ENCODE results near the gene FGF18. TPM values are rescaled to one million over a fixed set of nuclear protein-coding genes. Genes with fewer than 3 reads are reported as not detected.

Gene FGF18
- total RNA-seq, 1 donor from 2014 or later: 30.4 TPM

GRCh38 chr5:171437286-171437821 is 17.9 kb downstream of the FGF18 start:
- intact Hi-C loops (cut with micrococcal nuclease): no loop called here
- Histone ChIP-seq H3K27me3 (ENCODE audit: low read depth) (no peaks in the 10 kb centered on the region), H3K36me3 (no peaks in the 10 kb centered on the region), H3K4me1 (peaks cover 80% of the 10 kb centered on the region), H3K4me3 (no peak overlapping the region), H3K27ac (replicated peaks) (peak overlapping the region; percentile 46), H3K9me3 (replicated peaks) (no peaks in the 10 kb centered on the region)
- DNase-seq: no peak
- no peak for TF ChIP-seq CTCF (IDR thresholded peaks at IDR 0.05; ENCODE audit: borderline replicate concordance)

GRCh38 chr5:171438738-171439137 is 19.3 kb downstream of the FGF18 start:
- H3K27ac ChIP-seq (replicated peaks): peak overlapping the region; percentile 82
- no peaks in the 10 kb centered on the region for H3K36me3 ChIP-seq
- intact Hi-C loops (cut with micrococcal nuclease): no loop called here
- no peak for DNase-seq
- TF ChIP-seq CTCF (IDR thresholded peaks at IDR 0.05; ENCODE audit: borderline replicate concordance): no peak
- no peaks in the 10 kb centered on the region for H3K9me3 ChIP-seq (replicated peaks)
- peaks cover 75% of the 10 kb centered on the region for H3K4me1 ChIP-seq
- no peak overlapping the region for H3K4me3 ChIP-seq
- no peaks in the 10 kb centered on the region for H3K27me3 ChIP-seq (ENCODE audit: low read depth)

- no peaks in the 10 kb centered on the region for H3K36me3 ChIP-seq
- H3K4me1 ChIP-seq: peaks cover 87% of the 10 kb centered on the region
- intact Hi-C loops (cut with micrococcal nuclease): no loop called here
- H3K27me3 ChIP-seq (ENCODE audit: low read depth): no peaks in the 10 kb centered on the region
- DNase-seq: no peak
- no peaks in the 10 kb centered on the region for H3K9me3 ChIP-seq (replicated peaks)
- H3K4me3 ChIP-seq: peak overlapping the region; percentile 11
- peak overlapping the region; percentile 82 for H3K27ac ChIP-seq (replicated peaks)
- TF ChIP-seq CTCF (IDR thresholded peaks at IDR 0.05; ENCODE audit: borderline replicate concordance): no peak
Observed at GRCh38 chr5:171441246-171441791, 21.9 kb downstream of the FGF18 start.

- TF ChIP-seq CTCF (IDR thresholded peaks at IDR 0.05; ENCODE audit: borderline replicate concordance): no peak
- peak; percentile 51 for DNase-seq
- Histone ChIP-seq H3K27me3 (ENCODE audit: low read depth) (no peaks in the 10 kb centered on the region), H3K4me1 (peaks cover 76% of the 10 kb centered on the region), H3K27ac (replicated peaks) (peak overlapping the region; percentile 82), H3K9me3 (replicated peaks) (no peaks in the 10 kb centered on the region), H3K36me3 (no peaks in the 10 kb centered on the region), H3K4me3 (no peak overlapping the region)
- intact Hi-C loops (cut with micrococcal nuclease): no loop called here
Observed at GRCh38 chr5:171442287-171443042, 23.0 kb downstream of the FGF18 start.

- no peaks in the 10 kb centered on the region for H3K27me3 ChIP-seq (ENCODE audit: low read depth)
- intact Hi-C loops (cut with micrococcal nuclease): no loop called here
- no peak for TF ChIP-seq CTCF (IDR thresholded peaks at IDR 0.05; ENCODE audit: borderline replicate concordance)
- H3K4me1 ChIP-seq: peaks cover 59% of the 10 kb centered on the region
- H3K4me3 ChIP-seq: no peak overlapping the region
- H3K27ac ChIP-seq (replicated peaks): no peak overlapping the region
- no peaks in the 10 kb centered on the region for H3K9me3 ChIP-seq (replicated peaks)
- no peak for DNase-seq
- H3K36me3 ChIP-seq: no peaks in the 10 kb centered on the region
Observed at GRCh38 chr5:171444582-171444981, 25.1 kb downstream of the FGF18 start.

Data from left ventricle myocardium inferior (tissue), 1 donor.